ENCODE data around the gene BARHL1.

BARHL1 gene

DNA sequence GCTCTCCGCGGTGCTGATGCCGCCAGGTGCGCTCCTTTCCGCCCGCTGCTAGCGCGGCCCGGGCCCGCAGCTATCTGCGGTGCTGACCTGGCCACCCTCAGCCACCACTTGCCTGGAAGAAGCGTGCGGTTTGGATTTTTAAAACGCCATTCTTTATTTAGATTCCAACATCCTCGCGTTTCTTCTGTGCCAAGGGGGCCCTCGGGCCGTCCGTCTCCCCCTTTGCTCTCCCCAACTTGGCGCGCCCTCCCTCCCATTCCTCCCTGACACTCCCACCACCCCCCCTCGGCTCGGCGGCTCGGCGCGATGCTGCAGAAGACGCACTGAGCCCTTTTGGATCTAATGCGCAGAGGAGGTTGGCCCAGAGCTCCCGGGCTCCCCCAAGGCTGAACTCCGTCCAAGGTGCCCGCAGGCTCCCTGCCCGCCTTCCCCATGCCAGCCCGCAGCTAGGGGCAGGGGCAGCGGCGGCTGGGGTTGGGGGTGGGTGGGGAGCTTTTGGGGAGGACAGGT lies at the start of gene BARHL1:
BARHL1 (plus strand) TSS at position 331 of the 510 bp plus-strand sequence. CDS start 192 bp downstream, outside the sequence.
- no peak for DNase-seq

- DNase-seq = no peak
Measured at GRCh38 chr9:132534832-132535231, 47.6 kb upstream of the BARHL1 start.

DNA sequence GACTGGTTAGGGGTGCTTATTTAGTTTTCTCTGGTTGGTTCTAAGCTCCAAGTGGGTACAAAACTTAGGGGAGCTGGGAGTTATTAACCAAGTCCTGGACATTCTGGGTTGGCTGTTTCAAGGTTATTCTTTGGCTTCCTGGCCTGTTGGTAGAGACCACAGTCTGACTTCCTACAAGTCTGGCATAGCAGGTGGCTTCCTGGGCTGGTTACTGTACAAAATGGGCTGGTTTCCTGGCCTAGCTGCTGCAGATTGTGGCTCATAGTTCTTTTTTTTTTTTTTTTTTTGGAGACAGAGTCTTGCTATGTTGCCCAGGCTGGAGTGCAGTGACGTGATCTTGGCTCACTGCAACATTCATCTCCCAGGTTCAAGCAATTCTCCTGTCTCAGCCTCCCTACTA lies 46.3 kb upstream of the BARHL1 start:
- DNase-seq = no peak

- no peak for DNase-seq
Measured at GRCh38 chr9:132537352-132537751, 45.1 kb upstream of the BARHL1 start.

DNA sequence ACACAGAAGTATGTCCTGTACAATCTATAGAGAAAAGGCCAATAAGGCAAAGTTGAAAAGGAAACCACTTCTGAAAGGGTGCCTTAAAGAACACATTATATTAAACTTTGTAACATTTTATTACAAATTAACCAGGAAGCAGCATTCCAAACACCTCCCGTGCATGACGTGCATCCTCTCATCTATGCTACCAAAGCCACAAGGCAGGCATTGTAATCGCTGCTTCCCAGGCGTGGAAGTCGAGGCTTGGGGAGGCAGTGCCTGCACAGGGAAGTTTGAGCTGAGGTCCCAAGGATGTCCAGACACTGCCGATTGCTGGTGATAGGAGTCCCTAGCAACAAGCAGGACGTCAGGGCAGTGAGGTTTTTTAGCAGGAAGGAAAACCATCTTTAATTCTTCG lies 44.3 kb upstream of the BARHL1 start:
- no peak for DNase-seq

DNA sequence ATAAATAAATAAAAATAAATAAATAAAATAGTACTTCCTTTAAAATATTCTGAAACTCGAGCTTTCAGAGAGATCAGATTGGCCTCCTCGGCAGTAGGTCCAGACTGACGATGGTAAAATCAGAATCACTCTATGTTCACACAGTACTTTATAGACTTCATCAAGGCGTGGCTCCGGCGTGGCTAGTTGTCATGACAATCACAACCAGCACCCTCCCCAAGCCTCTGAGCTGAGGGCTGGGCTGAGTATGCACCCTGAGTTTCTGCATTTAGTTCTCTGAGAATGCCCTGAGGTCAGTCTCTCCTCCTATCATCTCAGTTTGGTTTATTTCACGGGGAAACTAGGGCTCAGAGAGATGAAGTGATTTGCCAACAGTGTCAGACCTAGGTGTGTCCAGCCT lies 43.3 kb upstream of the BARHL1 start:
- no peak for DNase-seq

DNA sequence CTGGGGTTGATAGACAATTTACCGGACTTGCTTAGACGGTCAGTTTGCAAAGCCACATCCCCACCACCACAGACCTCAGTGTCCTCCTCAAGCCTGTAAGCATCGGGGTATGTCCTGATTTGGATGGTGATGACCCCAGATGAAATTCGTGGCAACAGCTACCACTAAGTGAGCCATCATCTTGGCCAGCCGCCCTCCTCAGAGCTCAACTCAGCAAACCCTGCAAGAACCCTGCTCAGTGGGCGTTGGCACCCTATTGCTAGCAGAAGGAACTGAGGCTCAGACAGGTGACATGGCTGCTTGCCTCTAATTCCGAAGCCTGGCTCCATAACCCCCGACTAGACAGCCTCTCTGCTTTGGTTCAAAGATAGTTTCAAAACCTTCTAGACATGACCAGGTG lies 41.4 kb upstream of the BARHL1 start:
- DNase-seq = no peak

DNA sequence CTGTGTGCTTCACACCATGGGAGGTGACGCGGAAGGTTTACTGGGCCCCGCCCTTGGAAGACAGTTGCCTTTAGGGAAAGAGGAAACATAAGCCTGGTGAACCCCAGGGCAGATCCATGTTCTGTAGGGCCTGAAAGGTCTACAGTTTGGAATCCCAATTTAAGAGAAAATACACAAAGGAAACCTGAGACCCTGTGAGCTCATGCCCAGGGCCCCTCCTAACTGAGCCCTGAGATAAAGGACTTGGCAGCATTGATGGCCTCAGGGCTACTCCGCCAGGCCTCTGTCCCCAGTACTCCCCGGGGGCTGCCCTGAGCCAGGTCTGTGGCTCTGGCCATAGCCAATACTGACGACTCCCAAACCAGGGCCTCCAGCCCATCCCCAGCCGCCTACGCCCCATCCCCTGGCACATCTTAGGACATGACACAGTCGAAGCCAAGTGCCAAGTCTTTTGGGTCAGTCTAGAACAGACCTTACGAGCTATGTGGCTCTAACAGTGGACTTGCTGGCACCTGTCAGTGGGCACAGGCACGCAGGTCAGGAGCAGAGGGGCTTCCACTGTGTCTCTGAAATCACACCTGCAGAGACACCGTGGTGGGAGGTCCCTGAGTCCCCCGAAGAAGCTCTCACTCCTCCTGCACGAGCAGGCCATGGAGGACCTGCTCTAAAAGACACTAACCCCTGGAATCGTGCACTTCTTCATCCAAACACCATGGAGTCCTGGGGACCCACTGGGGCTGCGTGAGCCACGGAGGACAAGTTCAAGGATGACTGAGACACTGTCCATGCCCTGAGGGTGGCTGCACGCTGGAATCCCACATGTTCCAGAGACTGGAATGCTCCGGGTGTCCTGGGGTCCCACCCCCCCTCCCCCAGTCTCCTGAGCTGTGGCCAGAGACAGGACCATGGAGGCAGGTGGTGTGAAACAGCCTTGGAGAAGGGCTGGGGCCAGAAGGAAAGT lies 40.3 kb upstream of the BARHL1 start:
- no peak for DNase-seq

DNA sequence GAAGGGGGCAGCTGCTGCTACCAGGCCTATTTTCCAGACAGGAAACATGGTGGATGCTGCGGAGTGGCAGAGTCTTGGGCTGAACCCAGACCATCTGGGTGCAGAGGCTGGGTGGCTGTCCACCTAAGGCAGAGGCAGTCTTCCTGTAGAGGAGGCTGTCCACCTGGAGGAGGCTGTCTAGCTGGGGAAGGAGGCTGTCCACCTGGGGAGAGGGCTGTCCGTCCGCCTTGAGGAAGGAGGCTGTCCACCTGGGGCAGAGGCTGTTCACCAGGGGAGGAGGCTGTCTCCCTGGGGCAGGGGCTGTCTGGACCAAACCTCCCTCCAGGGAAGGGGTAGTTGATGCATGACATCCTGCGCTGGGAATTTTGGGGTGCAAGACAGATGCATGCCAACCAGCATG lies 39.2 kb upstream of the BARHL1 start:
- no peak for DNase-seq

- DNase-seq = no peak
Measured at GRCh38 chr9:132543960-132544359, 38.4 kb upstream of the BARHL1 start.

DNA sequence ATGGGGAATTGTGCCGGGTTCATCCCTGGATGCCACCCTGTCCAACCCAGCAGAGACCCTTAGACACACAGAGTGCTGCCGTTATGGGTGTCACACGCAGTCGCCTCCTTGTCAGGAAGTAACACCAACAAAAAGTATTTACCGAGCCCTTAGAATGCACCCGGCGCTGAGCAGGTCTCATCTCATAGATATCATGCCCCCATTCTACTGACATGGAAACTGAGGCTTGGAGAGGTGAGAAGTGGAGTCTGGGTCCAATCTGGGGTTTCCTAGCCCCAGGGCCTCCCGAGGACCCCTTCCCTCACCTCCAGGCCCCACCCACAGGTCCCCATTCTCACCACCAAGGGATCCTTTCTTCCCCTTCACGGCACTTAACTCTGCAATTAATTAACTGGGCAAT lies 36.8 kb upstream of the BARHL1 start:
- DNase-seq = no peak

DNA sequence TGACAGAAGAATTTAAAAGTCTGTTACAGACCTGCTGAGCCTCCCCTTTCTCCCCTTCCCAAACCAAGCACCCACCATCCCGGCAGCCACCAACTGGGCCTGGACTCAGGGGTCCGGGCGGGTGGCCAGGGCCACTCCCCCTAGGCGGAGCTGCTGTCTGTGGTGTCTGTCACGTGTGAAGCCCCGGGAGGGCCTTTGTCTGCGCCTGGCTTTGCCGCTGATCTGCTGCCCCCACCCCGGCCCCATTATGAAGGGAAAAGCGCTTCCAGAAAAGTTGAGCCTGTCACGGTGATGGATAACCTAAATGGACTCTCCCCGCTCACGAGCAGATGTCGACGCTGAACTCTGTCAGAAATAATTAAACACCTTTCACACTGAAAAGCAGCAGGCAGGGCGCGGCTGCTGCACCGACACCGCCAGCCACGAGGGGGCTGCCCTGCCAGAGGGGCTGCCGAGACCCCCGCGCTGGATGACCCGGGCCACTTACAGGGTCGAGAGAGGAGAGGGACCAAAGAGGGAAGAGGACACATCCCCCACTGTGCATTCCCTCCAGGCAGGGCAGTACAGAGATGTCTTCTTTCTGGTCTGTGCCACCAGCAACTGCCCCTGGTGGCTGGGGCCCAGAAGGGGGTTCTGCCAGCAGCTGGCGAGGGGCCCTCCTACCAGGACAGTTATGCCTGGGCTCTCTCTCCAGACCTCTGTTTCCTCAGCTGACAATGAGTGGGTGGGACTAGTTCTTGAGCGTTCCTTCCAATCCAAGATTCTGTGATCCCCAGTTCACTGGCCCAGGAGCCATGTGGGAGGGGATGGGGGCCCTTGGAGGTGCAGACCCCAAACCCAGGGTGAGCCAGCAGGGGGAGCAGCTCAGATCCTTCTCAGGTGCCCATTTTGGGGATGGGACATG lies 36.0 kb upstream of the BARHL1 start:
- DNase-seq = no peak

- no peak for DNase-seq
Measured at GRCh38 chr9:132547052-132547431, 35.4 kb upstream of the BARHL1 start.

DNA sequence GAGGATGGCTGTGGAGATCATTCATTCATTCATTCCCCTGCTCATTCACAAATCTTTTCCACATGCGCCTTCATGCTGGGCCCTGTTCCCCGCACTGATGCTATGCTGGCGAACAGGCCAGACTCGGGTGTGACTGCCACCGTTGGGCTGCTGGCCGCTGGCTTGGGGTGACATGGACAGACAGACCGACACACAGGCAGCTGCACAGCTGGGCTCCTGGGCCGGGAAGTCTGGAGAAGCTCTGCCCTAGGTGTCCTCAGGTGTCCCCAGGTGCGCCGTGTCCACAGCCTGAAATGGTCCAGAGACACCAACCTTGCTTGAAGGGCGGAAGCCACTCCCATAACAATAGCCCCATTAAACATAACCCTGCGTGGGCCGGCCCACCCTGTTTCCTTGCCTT lies 35.0 kb upstream of the BARHL1 start:
- DNase-seq = no peak

- DNase-seq = no peak
Measured at GRCh38 chr9:132547976-132548730, 34.3 kb upstream of the BARHL1 start.

DNA sequence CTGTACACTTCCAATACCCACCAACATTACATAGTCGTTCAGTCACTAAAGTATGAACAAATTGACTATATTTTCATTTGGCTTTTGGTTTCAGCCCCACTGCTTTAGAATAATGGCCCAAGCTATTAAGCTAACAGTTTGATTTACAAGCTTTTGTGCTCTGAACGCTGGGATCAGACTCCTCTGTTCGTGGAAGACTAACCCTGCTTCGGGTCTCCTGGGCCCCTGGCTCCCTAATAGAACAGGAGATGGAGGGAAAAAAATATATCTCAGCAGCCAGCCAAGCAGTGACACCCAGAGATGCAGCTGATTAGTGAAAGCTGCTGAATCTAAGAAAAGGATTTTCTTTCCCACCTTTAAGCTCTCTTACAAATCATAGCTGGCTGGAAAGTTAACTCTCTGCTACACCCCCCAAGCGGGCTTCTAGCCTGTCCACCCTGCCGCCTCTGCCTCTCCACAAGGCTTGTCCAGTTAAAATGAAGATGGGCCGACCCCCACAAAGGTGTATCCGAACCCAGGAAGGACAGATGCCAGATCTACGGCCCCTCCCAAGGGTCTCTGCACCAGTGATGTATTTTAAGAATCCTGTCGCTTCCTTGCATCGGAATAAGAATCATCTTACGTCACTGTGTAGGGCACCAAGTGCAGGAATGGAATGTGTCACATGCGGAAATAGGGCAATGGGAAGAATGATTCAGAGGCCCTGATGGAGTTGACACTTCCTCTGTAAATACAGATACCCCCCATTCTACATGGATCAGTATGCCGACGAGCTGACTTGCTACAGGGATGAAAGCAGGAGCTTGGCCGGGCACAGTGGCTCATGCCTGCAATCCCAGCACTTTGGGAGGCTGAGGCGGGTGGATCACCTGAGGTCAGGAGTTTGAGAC lies 33.4 kb upstream of the BARHL1 start:
- DNase-seq = no peak

GRCh38 chr9:132551556-132551955 lies 30.9 kb upstream of the BARHL1 start:
- DNase-seq = no peak

- DNase-seq = no peak
Measured at GRCh38 chr9:132552041-132552440, 30.4 kb upstream of the BARHL1 start.

DNA sequence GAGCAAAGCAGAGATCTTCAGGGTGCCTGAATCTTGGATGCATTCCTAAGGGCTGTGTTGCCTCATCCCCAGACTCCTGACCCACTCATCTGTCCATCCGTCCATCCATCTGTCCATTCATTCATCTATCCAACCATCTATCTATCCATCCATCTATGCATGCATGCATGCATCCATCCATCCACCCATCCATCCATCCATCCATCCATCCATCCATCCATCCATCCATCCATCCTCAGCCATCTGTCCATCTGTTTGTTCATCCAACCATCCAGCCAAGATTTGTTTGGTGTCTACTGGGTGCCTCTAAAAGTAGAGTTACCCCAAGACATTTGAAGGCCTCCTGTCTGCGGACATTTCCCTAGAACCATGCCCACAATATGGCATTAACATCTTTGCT lies 27.7 kb upstream of the BARHL1 start:
- no peak for DNase-seq

- DNase-seq = no peak
Measured at GRCh38 chr9:132555528-132555927, 26.9 kb upstream of the BARHL1 start.

- no peak for DNase-seq
Measured at GRCh38 chr9:132556235-132556634, 26.2 kb upstream of the BARHL1 start.

- DNase-seq = no peak
Measured at GRCh38 chr9:132556714-132557113, 25.7 kb upstream of the BARHL1 start.
